ENCODE measurements around the gene HINT2.

HINT2 gene

GRCh38 chr9:35829764-35830096 lies 14.9 kb upstream of the HINT2 start:
- H3K36me3 ChIP-seq (ENCODE audit: control insufficient read depth, insufficient read depth, low read length), result no peaks in the 10 kb centered on the region
- H2BK5ac ChIP-seq (ENCODE audit: low read length), result no peak overlapping the region
- no peak overlapping the region for H2AK5ac ChIP-seq (ENCODE audit: low read length)
- WGBS (ENCODE audit: extremely low coverage, insufficient coverage, low lambda C conversion rate), result no CpG with 5 or more reads among the region's 2 CpGs
- H3K9ac ChIP-seq (ENCODE audit: low read length), result peak overlapping the region; percentile 60
- H3K56ac ChIP-seq (ENCODE audit: low read length), result peak overlapping the region; percentile 82
- H3K4me3 ChIP-seq (ENCODE audit: low read length), result peak overlapping the region; percentile 43
- no peak for DNase-seq
- no peak overlapping the region for H2BK120ac ChIP-seq (ENCODE audit: low read depth, low read length)
- no peaks in the 10 kb centered on the region for H3K27me3 ChIP-seq (ENCODE audit: insufficient read depth, low read length, poor library complexity)
- H2BK15ac ChIP-seq (replicated peaks; ENCODE audit: low read depth), result no peak overlapping the region
- H3K27ac ChIP-seq (ENCODE audit: low read depth, low read length), result no peak overlapping the region
- no peak overlapping the region for H4K8ac ChIP-seq (ENCODE audit: low read depth, low read length)
- H3K23ac ChIP-seq (ENCODE audit: low read length), result peak overlapping the region; percentile 15
- H3K4ac ChIP-seq (ENCODE audit: low read depth, low read length), result no peak overlapping the region
- H3K79me2 ChIP-seq (ENCODE audit: control insufficient read depth, insufficient read depth, low read length), result no peaks in the 10 kb centered on the region
- H3K18ac ChIP-seq (ENCODE audit: low read length), result no peak overlapping the region
- no peaks in the 10 kb centered on the region for H3K79me1 ChIP-seq (ENCODE audit: low read length)
- no peak overlapping the region for H4K5ac ChIP-seq (ENCODE audit: low read length)
- peaks cover 6% of the 10 kb centered on the region for H3K4me1 ChIP-seq (ENCODE audit: control insufficient read depth, low read depth, low read length)
- peak overlapping the region; percentile 85 for H3K4me2 ChIP-seq (ENCODE audit: low read length)

- H3K9ac ChIP-seq (ENCODE audit: low read length), result peak within 1 kb of the TSS; percentile 92
- H3K23ac ChIP-seq (ENCODE audit: low read length), result peak within 1 kb of the TSS; percentile 15
- no peak within 1 kb of the TSS for H2BK120ac ChIP-seq (ENCODE audit: low read depth, low read length)
- no peak within 1 kb of the TSS for H2BK15ac ChIP-seq (replicated peaks; ENCODE audit: low read depth)
- peak within 1 kb of the TSS; percentile 98 for H3K4me2 ChIP-seq (ENCODE audit: low read length)
- H2AK5ac ChIP-seq (ENCODE audit: low read length), result no peak within 1 kb of the TSS
- no peaks in the 10 kb centered on the region for H3K79me2 ChIP-seq (ENCODE audit: control insufficient read depth, insufficient read depth, low read length)
- no peak within 1 kb of the TSS for H3K27ac ChIP-seq (ENCODE audit: low read depth, low read length)
- H3K4me3 ChIP-seq (ENCODE audit: low read length), result peak within 1 kb of the TSS; percentile 70
- H3K36me3 ChIP-seq (ENCODE audit: control insufficient read depth, insufficient read depth, low read length), result no peaks in the 10 kb centered on the region
- no peaks in the 10 kb centered on the region for H3K79me1 ChIP-seq (ENCODE audit: low read length)
- peaks cover 6% of the 10 kb centered on the region for H3K4me1 ChIP-seq (ENCODE audit: control insufficient read depth, low read depth, low read length)
- peak within 1 kb of the TSS; percentile 95 for H3K56ac ChIP-seq (ENCODE audit: low read length)
- no peaks in the 10 kb centered on the region for H3K27me3 ChIP-seq (ENCODE audit: insufficient read depth, low read length, poor library complexity)
- peak; percentile 96 for DNase-seq
- H3K4ac ChIP-seq (ENCODE audit: low read depth, low read length), result peak within 1 kb of the TSS; percentile 18
- no peak within 1 kb of the TSS for H2BK5ac ChIP-seq (ENCODE audit: low read length)
- no peak within 1 kb of the TSS for H4K8ac ChIP-seq (ENCODE audit: low read depth, low read length)
- H4K5ac ChIP-seq (ENCODE audit: low read length), result no peak within 1 kb of the TSS
- peak within 1 kb of the TSS; percentile 95 for H3K18ac ChIP-seq (ENCODE audit: low read length)
- WGBS (ENCODE audit: extremely low coverage, insufficient coverage, low lambda C conversion rate), result no CpG with 5 or more reads among the region's 53 CpGs
These were observed 14.4 kb upstream of the HINT2 start, which contains the start of gene TMEM8B for GRCh38 chr9:35829084-35829763. TSS of gene TMEM8B (plus strand) at chr9:35829228. CDS start at chr9:35829448, 220 bp downstream.

- Histone ChIP-seq H3K27me3 (ENCODE audit: insufficient read depth, low read length, poor library complexity) (no peaks in the 10 kb centered on the region), H4K8ac (ENCODE audit: low read depth, low read length) (no peak within 1 kb of the TSS), H2BK15ac (replicated peaks; ENCODE audit: low read depth) (no peak within 1 kb of the TSS), H3K56ac (ENCODE audit: low read length) (peak within 1 kb of the TSS; percentile 95), H3K27ac (ENCODE audit: low read depth, low read length) (no peak within 1 kb of the TSS), H3K4ac (ENCODE audit: low read depth, low read length) (peak within 1 kb of the TSS; percentile 18), H3K4me2 (ENCODE audit: low read length) (peak within 1 kb of the TSS; percentile 98), H3K4me1 (ENCODE audit: control insufficient read depth, low read depth, low read length) (peaks cover 6% of the 10 kb centered on the region), H3K79me1 (ENCODE audit: low read length) (no peaks in the 10 kb centered on the region), H3K9ac (ENCODE audit: low read length) (peak within 1 kb of the TSS; percentile 92), H3K18ac (ENCODE audit: low read length) (peak within 1 kb of the TSS; percentile 95), H2BK120ac (ENCODE audit: low read depth, low read length) (no peak within 1 kb of the TSS), H4K5ac (ENCODE audit: low read length) (no peak within 1 kb of the TSS), H3K4me3 (ENCODE audit: low read length) (peak within 1 kb of the TSS; percentile 70), H3K36me3 (ENCODE audit: control insufficient read depth, insufficient read depth, low read length) (no peaks in the 10 kb centered on the region), H3K79me2 (ENCODE audit: control insufficient read depth, insufficient read depth, low read length) (no peaks in the 10 kb centered on the region), H2BK5ac (ENCODE audit: low read length) (no peak within 1 kb of the TSS), H2AK5ac (ENCODE audit: low read length) (no peak within 1 kb of the TSS), H3K23ac (ENCODE audit: low read length) (peak within 1 kb of the TSS; percentile 15)
- peak; percentile 66 for DNase-seq
- no CpG with 5 or more reads among the region's 21 CpGs for WGBS (ENCODE audit: extremely low coverage, insufficient coverage, low lambda C conversion rate)
These were observed 13.9 kb upstream of the HINT2 start, which contains the start of gene FAM221B for GRCh38 chr9:35828716-35829083. TSS of gene FAM221B (minus strand) at chr9:35828732. CDS start at chr9:35826161, 2,571 bp downstream.

GRCh38 chr9:35827486-35827885 lies 12.6 kb upstream of the HINT2 start:
- H4K5ac ChIP-seq (ENCODE audit: low read length), result no peak overlapping the region
- peaks cover 6% of the 10 kb centered on the region for H3K4me1 ChIP-seq (ENCODE audit: control insufficient read depth, low read depth, low read length)
- no peak overlapping the region for H3K9ac ChIP-seq (ENCODE audit: low read length)
- no peak overlapping the region for H2BK15ac ChIP-seq (replicated peaks; ENCODE audit: low read depth)
- no peak overlapping the region for H4K8ac ChIP-seq (ENCODE audit: low read depth, low read length)
- no peak overlapping the region for H2AK5ac ChIP-seq (ENCODE audit: low read length)
- H3K4me3 ChIP-seq (ENCODE audit: low read length), result no peak overlapping the region
- H3K18ac ChIP-seq (ENCODE audit: low read length), result no peak overlapping the region
- no peak overlapping the region for H3K23ac ChIP-seq (ENCODE audit: low read length)
- H3K4me2 ChIP-seq (ENCODE audit: low read length), result no peak overlapping the region
- H3K56ac ChIP-seq (ENCODE audit: low read length), result no peak overlapping the region
- no peak overlapping the region for H3K4ac ChIP-seq (ENCODE audit: low read depth, low read length)
- H3K27ac ChIP-seq (ENCODE audit: low read depth, low read length), result no peak overlapping the region
- no peaks in the 10 kb centered on the region for H3K36me3 ChIP-seq (ENCODE audit: control insufficient read depth, insufficient read depth, low read length)
- H3K79me2 ChIP-seq (ENCODE audit: control insufficient read depth, insufficient read depth, low read length), result no peaks in the 10 kb centered on the region
- no peaks in the 10 kb centered on the region for H3K79me1 ChIP-seq (ENCODE audit: low read length)
- no CpG with 5 or more reads among the region's 3 CpGs for WGBS (ENCODE audit: extremely low coverage, insufficient coverage, low lambda C conversion rate)
- no peak overlapping the region for H2BK5ac ChIP-seq (ENCODE audit: low read length)
- H2BK120ac ChIP-seq (ENCODE audit: low read depth, low read length), result no peak overlapping the region
- H3K27me3 ChIP-seq (ENCODE audit: insufficient read depth, low read length, poor library complexity), result no peaks in the 10 kb centered on the region
- no peak for DNase-seq

- H3K9ac ChIP-seq (ENCODE audit: low read length), result no peak overlapping the region
- peaks cover 6% of the 10 kb centered on the region for H3K4me1 ChIP-seq (ENCODE audit: control insufficient read depth, low read depth, low read length)
- no peaks in the 10 kb centered on the region for H3K27me3 ChIP-seq (ENCODE audit: insufficient read depth, low read length, poor library complexity)
- H2BK5ac ChIP-seq (ENCODE audit: low read length), result no peak overlapping the region
- no peak overlapping the region for H3K18ac ChIP-seq (ENCODE audit: low read length)
- no peak overlapping the region for H4K5ac ChIP-seq (ENCODE audit: low read length)
- DNase-seq, result peak; percentile 76
- no peaks in the 10 kb centered on the region for H3K36me3 ChIP-seq (ENCODE audit: control insufficient read depth, insufficient read depth, low read length)
- H3K79me2 ChIP-seq (ENCODE audit: control insufficient read depth, insufficient read depth, low read length), result no peaks in the 10 kb centered on the region
- no peak overlapping the region for H3K4me3 ChIP-seq (ENCODE audit: low read length)
- H3K56ac ChIP-seq (ENCODE audit: low read length), result no peak overlapping the region
- no peak overlapping the region for H4K8ac ChIP-seq (ENCODE audit: low read depth, low read length)
- no peak overlapping the region for H2AK5ac ChIP-seq (ENCODE audit: low read length)
- H2BK15ac ChIP-seq (replicated peaks; ENCODE audit: low read depth), result no peak overlapping the region
- no peak overlapping the region for H3K27ac ChIP-seq (ENCODE audit: low read depth, low read length)
- no peak overlapping the region for H3K4ac ChIP-seq (ENCODE audit: low read depth, low read length)
- no CpG with 5 or more reads among the region's 4 CpGs for WGBS (ENCODE audit: extremely low coverage, insufficient coverage, low lambda C conversion rate)
- no peak overlapping the region for H3K23ac ChIP-seq (ENCODE audit: low read length)
- H3K79me1 ChIP-seq (ENCODE audit: low read length), result no peaks in the 10 kb centered on the region
- H2BK120ac ChIP-seq (ENCODE audit: low read depth, low read length), result no peak overlapping the region
- H3K4me2 ChIP-seq (ENCODE audit: low read length), result no peak overlapping the region
These were observed 11.3 kb upstream of the HINT2 start for GRCh38 chr9:35826071-35826701.

All from mesendoderm (in vitro differentiated cells).